Large intestine (tissue), 12 donors: ENCODE data around the gene MEG3. TPM values are rescaled to one million over a fixed set of nuclear protein-coding genes. Genes with fewer than 3 reads are reported as not detected.

Experiments used
- DNase-seq, 2 donors: peaks; one replicate each; pipeline versions ENCODE4 v3.0.0 to v3.0.0-alpha.2; 2013
- H3K27ac ChIP-seq: one replicate; pipeline ENCODE4 v1.5.1; 2013; ENCODE audit warnings: low read length
- H3K27me3 ChIP-seq: 2 replicates; pipeline ENCODE4 v1.6.1; 2013; ENCODE audit warnings: low read length; ENCODE audit not compliant: control insufficient read depth, insufficient read depth
- H3K36me3 ChIP-seq: 2 replicates; pipeline ENCODE4 v1.6.1; 2013; ENCODE audit warnings: low read length; ENCODE audit not compliant: control insufficient read depth, insufficient read depth
- H3K4me1 ChIP-seq: one replicate; pipeline ENCODE4 v1.6.1; 2013; ENCODE audit warnings: low read length; ENCODE audit not compliant: control insufficient read depth, insufficient read depth
- H3K4me3 ChIP-seq: one replicate; pipeline ENCODE4 v1.5.1; 2013; ENCODE audit warnings: low read length
- H3K9me3 ChIP-seq: one replicate; pipeline ENCODE4 v1.6.1; 2013; ENCODE audit warnings: mild to moderate bottlenecking, low read depth, low read length, moderate library complexity; ENCODE audit not compliant: control insufficient read depth
- WGBS: methylation state at CpG from one replicate; pipeline ENCODE4 v1.1.5; 2013; ENCODE audit warnings: low lambda C conversion rate; ENCODE audit not compliant: insufficient coverage; 5-methylcytosine and 5-hydroxymethylcytosine counted together
- long read RNA-seq, 11 donors: transcript quantifications; one replicate each; lab custom pipeline, GENCODE V29; 2026
- polyA plus RNA-seq: library from polyadenylated mRNA; unstranded; fragments of 120-200 nt; gene quantifications from one replicate; pipeline ENCODE4 v1.2.1, GENCODE V29; 2013

MEG3 gene
- polyA plus RNA-seq, result 248 TPM
- long read RNA-seq, donor 1, full-length matches to known transcripts, result 28 of 28 reads
- long read RNA-seq, donor 1, partial matches to known transcripts, result 0 of 28 reads
- long read RNA-seq, donor 1, other reads (novel, unspliced or antisense), result 0 of 28 reads
- long read RNA-seq, donor 2, full-length matches to known transcripts, result 44 of 44 reads
- long read RNA-seq, donor 2, partial matches to known transcripts, result 0 of 44 reads
- long read RNA-seq, donor 2, other reads (novel, unspliced or antisense), result 0 of 44 reads
- long read RNA-seq, donor 3, result 0 reads
- long read RNA-seq, donor 4, partial matches to known transcripts, result 0 of 2 reads
- long read RNA-seq, donor 4, other reads (novel, unspliced or antisense), result 0 of 2 reads
- long read RNA-seq, donor 5, full-length matches to known transcripts, result 73 of 73 reads
- long read RNA-seq, donor 5, partial matches to known transcripts, result 0 of 73 reads
- long read RNA-seq, donor 5, other reads (novel, unspliced or antisense), result 0 of 73 reads
- long read RNA-seq, donor 6, full-length matches to known transcripts, result 68 of 84 reads
- long read RNA-seq, donor 6, partial matches to known transcripts, result 16 of 84 reads
- long read RNA-seq, donor 6, other reads (novel, unspliced or antisense), result 0 of 84 reads
- long read RNA-seq, donor 7, full-length matches to known transcripts, result 79 of 96 reads
- long read RNA-seq, donor 7, partial matches to known transcripts, result 17 of 96 reads
- long read RNA-seq, donor 7, other reads (novel, unspliced or antisense), result 0 of 96 reads
- long read RNA-seq, donor 8, full-length matches to known transcripts, result 57 of 57 reads
- long read RNA-seq, donor 8, partial matches to known transcripts, result 0 of 57 reads
- long read RNA-seq, donor 8, other reads (novel, unspliced or antisense), result 0 of 57 reads
- long read RNA-seq, donor 9, full-length matches to known transcripts, result 92 of 130 reads
- long read RNA-seq, donor 9, partial matches to known transcripts, result 38 of 130 reads
- long read RNA-seq, donor 9, other reads (novel, unspliced or antisense), result 0 of 130 reads
- long read RNA-seq, donor 10, full-length matches to known transcripts, result 50 of 50 reads
- long read RNA-seq, donor 10, partial matches to known transcripts, result 0 of 50 reads
- long read RNA-seq, donor 10, other reads (novel, unspliced or antisense), result 0 of 50 reads
- long read RNA-seq, donor 11, full-length matches to known transcripts, result 46 of 57 reads
- long read RNA-seq, donor 11, partial matches to known transcripts, result 11 of 57 reads
- long read RNA-seq, donor 11, other reads (novel, unspliced or antisense), result 0 of 57 reads

- peaks cover 33% of the 10 kb centered on the region for H3K27me3 ChIP-seq
- H3K36me3 ChIP-seq, result no peaks in the 10 kb centered on the region
- peak within 1 kb of the TSS; percentile 35 for H3K27ac ChIP-seq
- no CpG with 5 or more reads among the region's 39 CpGs for WGBS
- DNase-seq, result peak; percentile 44 to 46
- H3K4me1 ChIP-seq, result peaks cover 3% of the 10 kb centered on the region
- H3K4me3 ChIP-seq, result peak within 1 kb of the TSS; percentile 50
- peaks cover 28% of the 10 kb centered on the region for H3K9me3 ChIP-seq
These were observed at the start of gene MEG3 for GRCh38 chr14:100825713-100826331. Gene MEG3, plus strand, starts transcription at chr14:100826118.

- Histone ChIP-seq H3K27ac (no peak overlapping the region), H3K9me3 (no peaks in the 10 kb centered on the region), H3K4me3 (no peak overlapping the region), H3K27me3 (no peaks in the 10 kb centered on the region), H3K36me3 (no peaks in the 10 kb centered on the region), H3K4me1 (no peaks in the 10 kb centered on the region)
- DNase-seq, result no peak
- no CpG with 5 or more reads among the region's 14 CpGs for WGBS
These were observed 49.1 kb upstream of the MEG3 start for GRCh38 chr14:100776681-100777365.

GRCh38 chr14:100777366-100777817 is 48.5 kb upstream of the MEG3 start:
- no peaks in the 10 kb centered on the region for H3K36me3 ChIP-seq
- DNase-seq, result no peak
- H3K4me1 ChIP-seq, result no peaks in the 10 kb centered on the region
- H3K4me3 ChIP-seq, result no peak overlapping the region
- no peak overlapping the region for H3K27ac ChIP-seq
- H3K9me3 ChIP-seq, result no peaks in the 10 kb centered on the region
- no CpG with 5 or more reads among the region's 11 CpGs for WGBS
- H3K27me3 ChIP-seq, result no peaks in the 10 kb centered on the region

- Histone ChIP-seq H3K27me3 (no peaks in the 10 kb centered on the region), H3K4me1 (no peaks in the 10 kb centered on the region), H3K4me3 (no peak overlapping the region), H3K9me3 (no peaks in the 10 kb centered on the region), H3K36me3 (no peaks in the 10 kb centered on the region), H3K27ac (no peak overlapping the region)
- no CpG with 5 or more reads among the region's 22 CpGs for WGBS
- no peak for DNase-seq
These were observed 47.9 kb upstream of the MEG3 start for GRCh38 chr14:100777818-100778525.

GRCh38 chr14:100778526-100778882 is 47.4 kb upstream of the MEG3 start:
- no peaks in the 10 kb centered on the region for H3K36me3 ChIP-seq
- H3K27ac ChIP-seq, result no peak overlapping the region
- H3K9me3 ChIP-seq, result no peaks in the 10 kb centered on the region
- no CpG with 5 or more reads among the region's 7 CpGs for WGBS
- H3K4me1 ChIP-seq, result no peaks in the 10 kb centered on the region
- no peaks in the 10 kb centered on the region for H3K27me3 ChIP-seq
- no peak overlapping the region for H3K4me3 ChIP-seq
- DNase-seq, result no peak

- no peaks in the 10 kb centered on the region for H3K4me1 ChIP-seq
- H3K9me3 ChIP-seq, result no peaks in the 10 kb centered on the region
- DNase-seq, result no peak
- no peaks in the 10 kb centered on the region for H3K36me3 ChIP-seq
- H3K27ac ChIP-seq, result no peak overlapping the region
- no peaks in the 10 kb centered on the region for H3K27me3 ChIP-seq
- H3K4me3 ChIP-seq, result no peak overlapping the region
- WGBS, result no CpG with 5 or more reads among the region's 24 CpGs
These were observed 46.8 kb upstream of the MEG3 start for GRCh38 chr14:100778951-100779690.

GRCh38 chr14:100779691-100780080 is 46.2 kb upstream of the MEG3 start:
- no peaks in the 10 kb centered on the region for H3K9me3 ChIP-seq
- H3K4me3 ChIP-seq, result no peak overlapping the region
- H3K36me3 ChIP-seq, result no peaks in the 10 kb centered on the region
- DNase-seq, result no peak
- H3K4me1 ChIP-seq, result no peaks in the 10 kb centered on the region
- H3K27ac ChIP-seq, result no peak overlapping the region
- no peaks in the 10 kb centered on the region for H3K27me3 ChIP-seq
- no CpG with 5 or more reads among the region's 13 CpGs for WGBS

GRCh38 chr14:100780246-100780645 is 45.7 kb upstream of the MEG3 start:
- H3K9me3 ChIP-seq, result no peaks in the 10 kb centered on the region
- no peak for DNase-seq
- 100% methylated on average over 2 of the region's 12 CpGs for WGBS
- no peaks in the 10 kb centered on the region for H3K4me1 ChIP-seq
- no peaks in the 10 kb centered on the region for H3K36me3 ChIP-seq
- H3K4me3 ChIP-seq, result no peak overlapping the region
- no peaks in the 10 kb centered on the region for H3K27me3 ChIP-seq
- H3K27ac ChIP-seq, result no peak overlapping the region
